CD4-positive, alpha-beta T cell treated with Interleukin-21 for 1 hour (primary cell): Measurements from ENCODE around the gene MS4A10.
"Not testable (repeated sequence)": the region's sequence is repeated elsewhere in the genome, so short reads cannot be mapped to it uniquely, and the experiment has no call there.

ENCODE experiments used
- DNase-seq: peaks from one replicate; pipeline ENCODE4 v3.0.0-alpha.2; 2020

The MS4A10 gene

GRCh38 chr11:60790726-60791125, 5.6 kb downstream of the MS4A10 start:
- no peak for DNase-seq

GRCh38 chr11:60791153-60791933, 6.2 kb downstream of the MS4A10 start:
- DNase-seq: no peak

GRCh38 chr11:60792521-60792920, 7.4 kb downstream of the MS4A10 start:
- DNase-seq: no peak

- no peak for DNase-seq
These were observed 10.2 kb downstream of the MS4A10 start for GRCh38 chr11:60795291-60795690.

- no peak for DNase-seq
These were observed 12.9 kb downstream of the MS4A10 start for GRCh38 chr11:60797846-60798630.

- no peak for DNase-seq
These were observed 13.5 kb downstream of the MS4A10 start for GRCh38 chr11:60798631-60799030.

GRCh38 chr11:60801194-60801593, 16.1 kb downstream of the MS4A10 start:
- DNase-seq: no peak

- no peak for DNase-seq
These were observed 18.3 kb downstream of the MS4A10 start for GRCh38 chr11:60803273-60803936.

- no peak for DNase-seq
These were observed 24.1 kb downstream of the MS4A10 start for GRCh38 chr11:60809249-60809648.

- DNase-seq: no peak
These were observed 24.6 kb downstream of the MS4A10 start for GRCh38 chr11:60809691-60810090.

GRCh38 chr11:60810151-60810550, 25.0 kb downstream of the MS4A10 start:
- no peak for DNase-seq

GRCh38 chr11:60810569-60810968, 25.4 kb downstream of the MS4A10 start:
- DNase-seq: no peak

GRCh38 chr11:60813324-60813723, 28.2 kb downstream of the MS4A10 start:
- no peak for DNase-seq

- DNase-seq: no peak
These were observed 29.0 kb downstream of the MS4A10 start for GRCh38 chr11:60814112-60814511.

GRCh38 chr11:60816590-60817157, 31.5 kb downstream of the MS4A10 start:
- DNase-seq: no peak

GRCh38 chr11:60818057-60818456, 32.9 kb downstream of the MS4A10 start:
- no peak for DNase-seq

- DNase-seq: no peak
These were observed 36.9 kb downstream of the MS4A10 start for GRCh38 chr11:60821827-60822599.

GRCh38 chr11:60823745-60824306, 38.7 kb downstream of the MS4A10 start:
- not testable (repeated sequence) for DNase-seq

GRCh38 chr11:60825118-60825517, 40.0 kb downstream of the MS4A10 start:
- DNase-seq: no peak

- no peak for DNase-seq
These were observed 40.7 kb downstream of the MS4A10 start for GRCh38 chr11:60825790-60826189.

GRCh38 chr11:60830478-60831142, 45.5 kb downstream of the MS4A10 start:
- no peak for DNase-seq

GRCh38 chr11:60831143-60831500, 46.0 kb downstream of the MS4A10 start:
- peak; percentile 77 for DNase-seq
